Measurements from ENCODE around the gene LRCH2. TPM values are rescaled to one million over a fixed set of nuclear protein-coding genes. Genes with fewer than 3 reads are reported as not detected.
"Not testable (repeated sequence)": the region's sequence is repeated elsewhere in the genome, so short reads cannot be mapped to it uniquely, and the experiment has no call there.

Gene LRCH2
- total RNA-seq, 4 donors from 2014 or later: 3.3 to 7.1 (median 5.7) TPM

DNA sequence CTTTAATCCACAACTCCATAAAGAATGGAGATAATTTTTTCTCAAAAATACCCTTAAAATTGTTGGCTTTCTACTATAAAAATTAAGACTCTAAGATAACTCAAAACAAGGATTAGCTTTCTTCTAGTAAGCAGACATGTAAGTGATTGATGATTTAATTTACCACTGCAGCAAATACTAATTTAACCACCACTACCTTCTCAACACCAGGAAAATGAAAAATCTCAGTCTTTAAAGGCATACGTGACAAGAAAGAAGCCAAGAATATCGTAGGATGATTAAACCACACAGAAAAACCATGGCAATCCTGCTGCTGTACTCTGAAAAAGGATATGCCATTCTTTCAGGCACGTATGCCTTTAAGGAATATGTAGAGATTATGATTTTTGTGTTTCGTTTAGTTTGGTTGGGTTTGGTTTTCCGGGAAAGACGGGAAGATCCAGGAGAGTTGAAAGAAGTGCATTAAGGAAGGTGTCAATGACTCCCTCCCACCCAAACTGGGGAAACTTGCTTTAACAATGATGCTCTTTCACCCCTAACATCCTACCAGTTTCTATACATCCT, 881 bp downstream of the LRCH2 start:
- Histone ChIP-seq H3K4me3 (peak overlapping the region; percentile 42 to 70 (median 54)), H3K27me3 (peaks cover 0 to 62% of the 10 kb centered on the region in 2 donors), H3K4me1 (no peaks in the 10 kb centered on the region), H3K27ac (peak overlapping the region; percentile 55 to 87 (median 74)), H3K36me3 (no peaks in the 10 kb centered on the region), H3K9me3 (no peaks in the 10 kb centered on the region)
- no peak for DNase-seq (ENCODE audit: low spot score in 2 of 2)
- 0 to 29% methylated on average over 6 of the region's 6 CpGs for WGBS, 2 donors
- TF ChIP-seq CTCF (IDR thresholded peaks at IDR 0.05): no peak
- TF ChIP-seq POLR2A (IDR thresholded peaks at IDR 0.05): no peak
- no peak for TF ChIP-seq EP300 (IDR thresholded peaks at IDR 0.05)

- Histone ChIP-seq H3K36me3 (no peaks in the 10 kb centered on the region), H3K27ac (no peak overlapping the region), H3K4me3 (no peak overlapping the region), H3K27me3 (peaks cover 0 to 56% of the 10 kb centered on the region in 2 donors), H3K4me1 (no peaks in the 10 kb centered on the region), H3K9me3 (no peaks in the 10 kb centered on the region)
- TF ChIP-seq POLR2A (IDR thresholded peaks at IDR 0.05): no peak
- no peak for TF ChIP-seq CTCF (IDR thresholded peaks at IDR 0.05)
- TF ChIP-seq EP300 (IDR thresholded peaks at IDR 0.05): peak in 1 of 2 donors; percentile 7
- DNase-seq (ENCODE audit: low spot score in 2 of 2): no peak
- 26 to 38% methylated on average over 4 of the region's 4 CpGs for WGBS, 2 donors
Observed at GRCh38 chrX:115229337-115230003, 4.4 kb downstream of the LRCH2 start.

DNA sequence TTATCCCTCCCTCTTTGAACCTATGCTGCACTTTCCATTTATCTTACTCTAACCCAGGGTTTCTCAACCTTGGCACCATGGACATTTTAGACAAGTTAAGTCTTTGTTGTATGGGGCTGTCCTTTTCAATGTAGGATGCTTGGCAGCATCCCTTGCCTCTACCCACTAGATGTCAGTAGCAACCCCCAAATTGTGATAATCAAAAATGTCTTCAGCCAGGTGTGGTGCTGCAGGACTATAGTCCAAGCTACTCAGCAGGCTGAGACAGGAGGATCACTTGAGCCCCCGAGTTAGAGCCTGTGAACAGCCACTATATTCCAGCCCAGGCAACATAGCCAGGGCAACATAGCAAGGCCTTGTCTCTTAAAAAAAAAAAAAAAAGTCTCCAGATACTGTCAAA, 7.0 kb downstream of the LRCH2 start:
- Histone ChIP-seq H3K27me3 (peaks cover 0 to 41% of the 10 kb centered on the region in 2 donors), H3K9me3 (no peaks in the 10 kb centered on the region), H3K36me3 (no peaks in the 10 kb centered on the region), H3K27ac (no peak overlapping the region), H3K4me1 (no peaks in the 10 kb centered on the region), H3K4me3 (no peak overlapping the region)
- TF ChIP-seq CTCF (IDR thresholded peaks at IDR 0.05) (peak in 2 of 5 experiments; percentile 7 to 17), POLR2A (IDR thresholded peaks at IDR 0.05) (no peak), EP300 (IDR thresholded peaks at IDR 0.05) (no peak)
- no peak for DNase-seq (ENCODE audit: low spot score in 2 of 2)
- WGBS, 2 donors: 0% methylated on average over 1 of the region's 1 CpG

DNA sequence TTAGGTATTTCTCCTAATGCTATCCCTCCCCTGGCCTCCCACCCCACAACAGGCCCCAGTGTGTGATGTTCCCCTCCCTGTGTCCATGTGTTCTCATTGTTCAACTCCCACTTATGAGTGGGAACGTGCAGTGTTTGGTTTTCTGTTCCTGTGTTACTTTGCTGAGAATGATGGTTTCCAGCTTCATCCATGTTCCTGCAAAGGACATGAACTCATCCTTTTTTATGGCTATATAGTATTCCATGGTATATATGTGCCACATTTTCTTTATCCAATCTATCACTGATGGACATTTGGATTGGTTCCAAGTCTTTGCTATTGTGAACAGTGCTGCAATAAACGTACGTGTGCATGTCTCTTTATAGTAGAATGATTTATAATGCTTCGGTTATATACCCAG, 16.6 kb downstream of the LRCH2 start:
- not testable (repeated sequence) for DNase-seq (ENCODE audit: low spot score in 2 of 2); H3K4me3 ChIP-seq; H3K4me1 ChIP-seq; H3K36me3 ChIP-seq; H3K9me3 ChIP-seq; H3K27ac ChIP-seq
- peaks cover 0 to 26% of the 10 kb centered on the region in 2 donors for H3K27me3 ChIP-seq
- WGBS, 2 donors: 87 to 88% methylated on average over 4 of the region's 4 CpGs

DNA sequence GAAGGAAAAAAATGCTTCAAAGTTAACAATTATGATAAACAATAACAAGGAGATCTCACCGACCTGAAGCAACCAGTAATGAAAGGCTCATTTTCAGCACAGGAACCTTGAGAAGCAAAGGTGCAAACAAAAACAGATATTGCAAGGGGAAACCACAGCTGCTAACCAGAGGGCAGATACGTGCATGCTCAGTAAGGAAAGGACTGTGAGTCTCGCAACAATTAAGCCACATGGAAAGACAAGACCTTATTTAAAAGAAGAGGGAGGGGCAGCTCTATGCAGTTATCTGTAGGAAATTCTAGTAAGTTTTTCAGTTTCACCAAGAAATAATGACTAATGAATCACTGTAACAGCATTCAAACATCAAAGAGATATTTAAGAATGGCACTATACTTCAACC, 19.3 kb downstream of the LRCH2 start:
- Histone ChIP-seq H3K4me1 (no peaks in the 10 kb centered on the region), H3K27me3 (peaks cover 0 to 18% of the 10 kb centered on the region in 2 donors), H3K9me3 (no peaks in the 10 kb centered on the region), H3K36me3 (no peaks in the 10 kb centered on the region), H3K4me3 (no peak overlapping the region), H3K27ac (no peak overlapping the region)
- DNase-seq (ENCODE audit: low spot score in 2 of 2): no peak
- TF ChIP-seq EP300 (IDR thresholded peaks at IDR 0.05) (no peak), POLR2A (IDR thresholded peaks at IDR 0.05) (no peak), CTCF (IDR thresholded peaks at IDR 0.05) (no peak)
- 59 to 62% methylated on average over 3 of the region's 3 CpGs for WGBS, 2 donors

All from tibial nerve (tissue), 4 donors.